Fibroblast of the aortic adventitia (primary cell): ENCODE data around the gene COPB2. TPM values are rescaled to one million over a fixed set of nuclear protein-coding genes. Genes with fewer than 3 reads are reported as not detected.
"Not testable (repeated sequence)": the region's sequence is repeated elsewhere in the genome, so short reads cannot be mapped to it uniquely, and the experiment has no call there.

Experiments
- DNase-seq: peaks from one replicate; pipeline ENCODE4 v3.0.0-alpha.2; 2010; ENCODE audit warnings: low read depth
- H3K4me3 ChIP-seq: 2 replicates; pipeline ENCODE4 v1.5.1; 2011; ENCODE audit warnings: low read depth, mild to moderate bottlenecking, control low read depth, low read length, moderate library complexity
- total RNA-seq: library from RNA; depleted of rRNA; stranded (reverse); fragments of >200 nt; gene quantifications from 2 replicates; pipeline ENCODE4 v1.2.3, GENCODE V29; 2012; ENCODE audit warnings: low replicate concordance
- TF ChIP-seq, protein P1 (sequence below): IDR thresholded peaks from 2 replicates; pipeline ENCODE4 v1.5.1; 2011; ENCODE audit warnings: mild to moderate bottlenecking, low read length, control low read depth, inconsistent platforms; ENCODE audit not compliant: insufficient read depth

Gene COPB2
- total RNA-seq, 1 donor, result 173 TPM

DNA sequence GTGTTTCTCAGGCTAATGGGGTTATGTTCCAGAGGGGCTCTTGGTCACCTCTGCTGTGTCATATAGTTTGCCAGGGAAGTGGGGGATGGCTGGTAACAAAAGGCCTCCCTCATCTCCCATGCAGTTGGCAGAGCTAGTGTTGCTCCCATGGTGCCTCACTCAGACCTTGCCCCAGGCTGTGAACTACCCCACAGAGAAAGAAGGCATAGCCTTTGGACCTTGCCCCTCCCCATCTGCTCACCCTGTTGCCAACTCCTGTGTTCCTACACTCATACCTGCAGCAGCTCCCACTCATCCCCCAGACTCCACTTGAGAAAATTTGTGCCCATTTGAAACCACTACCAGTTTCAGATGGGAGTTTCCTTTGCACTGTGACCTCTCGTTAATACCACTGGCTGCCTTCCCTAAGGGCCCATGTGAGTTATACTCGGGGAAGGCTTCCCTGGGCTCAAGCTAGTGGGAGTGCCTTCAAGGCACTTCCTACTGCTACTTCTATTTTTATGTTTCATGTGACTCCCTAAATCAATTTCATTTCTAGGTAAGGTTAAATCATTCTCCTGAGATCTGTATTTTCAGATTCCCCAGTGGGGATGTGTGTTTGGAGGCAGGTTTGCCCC, 25.3 kb upstream of the COPB2 start:
- TF ChIP-seq, protein P1, sequence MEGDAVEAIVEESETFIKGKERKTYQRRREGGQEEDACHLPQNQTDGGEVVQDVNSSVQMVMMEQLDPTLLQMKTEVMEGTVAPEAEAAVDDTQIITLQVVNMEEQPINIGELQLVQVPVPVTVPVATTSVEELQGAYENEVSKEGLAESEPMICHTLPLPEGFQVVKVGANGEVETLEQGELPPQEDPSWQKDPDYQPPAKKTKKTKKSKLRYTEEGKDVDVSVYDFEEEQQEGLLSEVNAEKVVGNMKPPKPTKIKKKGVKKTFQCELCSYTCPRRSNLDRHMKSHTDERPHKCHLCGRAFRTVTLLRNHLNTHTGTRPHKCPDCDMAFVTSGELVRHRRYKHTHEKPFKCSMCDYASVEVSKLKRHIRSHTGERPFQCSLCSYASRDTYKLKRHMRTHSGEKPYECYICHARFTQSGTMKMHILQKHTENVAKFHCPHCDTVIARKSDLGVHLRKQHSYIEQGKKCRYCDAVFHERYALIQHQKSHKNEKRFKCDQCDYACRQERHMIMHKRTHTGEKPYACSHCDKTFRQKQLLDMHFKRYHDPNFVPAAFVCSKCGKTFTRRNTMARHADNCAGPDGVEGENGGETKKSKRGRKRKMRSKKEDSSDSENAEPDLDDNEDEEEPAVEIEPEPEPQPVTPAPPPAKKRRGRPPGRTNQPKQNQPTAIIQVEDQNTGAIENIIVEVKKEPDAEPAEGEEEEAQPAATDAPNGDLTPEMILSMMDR, result no peak
- no peak for DNase-seq
- H3K4me3 ChIP-seq, result no peak overlapping the region

GRCh38 chr3:139412891-139413290, 23.4 kb upstream of the COPB2 start:
- DNase-seq, result not testable (repeated sequence)

GRCh38 chr3:139401155-139401554, 11.7 kb upstream of the COPB2 start:
- DNase-seq, result not testable (repeated sequence)

More at GRCh38 chr3:139412891-139413290, 23.4 kb upstream of the COPB2 start:
- H3K4me3 ChIP-seq, result not testable (repeated sequence)

DNA sequence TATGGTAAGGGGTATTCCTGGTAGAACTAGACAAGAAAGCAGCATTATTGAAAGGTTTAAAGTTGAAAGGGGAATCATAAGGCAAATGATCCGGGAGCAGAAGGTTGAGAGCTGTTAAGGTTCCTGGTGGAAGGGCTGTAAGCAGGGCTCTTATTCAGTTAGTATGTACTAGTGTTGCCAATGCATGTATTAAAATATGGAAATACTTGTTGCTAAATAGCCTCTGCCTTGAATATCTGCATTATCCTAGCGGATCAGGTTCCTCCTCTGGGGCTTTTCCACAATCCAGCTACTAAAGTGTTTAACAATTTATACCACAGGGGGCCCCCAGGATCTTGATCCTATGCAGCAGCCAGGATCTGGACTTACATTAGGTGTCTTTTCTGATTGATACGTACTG, 7.3 kb upstream of the COPB2 start:
- no peak for DNase-seq
- no peak overlapping the region for H3K4me3 ChIP-seq
- TF ChIP-seq, protein P1, result no peak

More at GRCh38 chr3:139401155-139401554, 11.7 kb upstream of the COPB2 start:
- H3K4me3 ChIP-seq, result not testable (repeated sequence)

DNA sequence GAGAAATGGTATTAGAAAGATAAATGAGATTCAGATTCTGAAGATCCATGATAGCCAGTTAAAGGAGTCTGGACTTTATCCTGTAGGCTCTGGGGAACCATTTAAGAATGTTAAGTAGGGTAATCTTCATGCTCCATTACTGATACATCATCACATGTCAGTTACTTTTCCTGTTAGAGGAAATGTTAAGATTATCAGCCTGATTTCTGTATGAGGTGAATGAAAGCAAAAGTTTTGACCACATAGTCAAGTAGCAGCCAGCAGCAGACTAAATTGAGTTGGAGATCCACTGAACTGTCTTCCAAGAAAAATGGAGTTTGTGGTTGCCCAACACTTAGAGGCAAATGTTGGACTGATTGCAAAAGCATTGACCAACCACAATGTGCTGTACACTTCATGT, 4.7 kb upstream of the COPB2 start:
- TF ChIP-seq, protein P1, result no peak
- no peak overlapping the region for H3K4me3 ChIP-seq
- peak; percentile 35 for DNase-seq

- H3K4me3 ChIP-seq, result peak overlapping the region; percentile 94
- DNase-seq, result no peak
- TF ChIP-seq, protein P1, result no peak
Observed at GRCh38 chr3:139388821-139389551, 461 bp downstream of the COPB2 start.

DNA sequence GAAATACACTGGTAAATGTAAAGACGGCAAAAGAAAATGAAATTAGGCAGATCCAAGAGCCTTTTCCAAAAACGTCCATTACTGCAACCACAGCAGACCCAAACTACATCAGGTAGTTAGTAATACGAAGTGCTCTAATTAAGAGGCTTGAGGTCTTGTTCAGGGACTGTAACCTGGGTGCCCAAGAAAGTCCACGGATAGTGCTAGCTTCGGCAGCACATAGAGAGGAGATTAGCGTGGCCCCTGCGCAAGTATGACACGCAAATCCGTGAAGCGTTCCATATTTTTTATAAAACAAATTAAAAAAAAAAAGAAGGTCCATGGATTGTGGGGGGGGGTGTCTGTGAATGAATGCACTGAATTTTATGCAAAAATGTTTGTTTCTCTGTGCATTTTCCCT, 1.4 kb downstream of the COPB2 start:
- DNase-seq, result no peak
- H3K4me3 ChIP-seq, result peak overlapping the region; percentile 94
- TF ChIP-seq, protein P1, result no peak

GRCh38 chr3:139382291-139382690, 7.2 kb downstream of the COPB2 start:
- DNase-seq, result not testable (repeated sequence)

More at GRCh38 chr3:139382291-139382690, 7.2 kb downstream of the COPB2 start:
- not testable (repeated sequence) for H3K4me3 ChIP-seq
